ENCODE results near the gene ELK3. TPM values are rescaled to one million over a fixed set of nuclear protein-coding genes. Genes with fewer than 3 reads are reported as not detected.

Gene ELK3
- total RNA-seq, 1 donor from 2014 or later = 31.9 TPM

GRCh38 chr12:96256672-96257361 is 62.6 kb downstream of the ELK3 start:
- DNase-seq (ENCODE audit: low read depth, low spot score) = no peak

GRCh38 chr12:96257550-96258103 is 63.5 kb downstream of the ELK3 start:
- DNase-seq (ENCODE audit: low read depth, low spot score) = no peak

DNA sequence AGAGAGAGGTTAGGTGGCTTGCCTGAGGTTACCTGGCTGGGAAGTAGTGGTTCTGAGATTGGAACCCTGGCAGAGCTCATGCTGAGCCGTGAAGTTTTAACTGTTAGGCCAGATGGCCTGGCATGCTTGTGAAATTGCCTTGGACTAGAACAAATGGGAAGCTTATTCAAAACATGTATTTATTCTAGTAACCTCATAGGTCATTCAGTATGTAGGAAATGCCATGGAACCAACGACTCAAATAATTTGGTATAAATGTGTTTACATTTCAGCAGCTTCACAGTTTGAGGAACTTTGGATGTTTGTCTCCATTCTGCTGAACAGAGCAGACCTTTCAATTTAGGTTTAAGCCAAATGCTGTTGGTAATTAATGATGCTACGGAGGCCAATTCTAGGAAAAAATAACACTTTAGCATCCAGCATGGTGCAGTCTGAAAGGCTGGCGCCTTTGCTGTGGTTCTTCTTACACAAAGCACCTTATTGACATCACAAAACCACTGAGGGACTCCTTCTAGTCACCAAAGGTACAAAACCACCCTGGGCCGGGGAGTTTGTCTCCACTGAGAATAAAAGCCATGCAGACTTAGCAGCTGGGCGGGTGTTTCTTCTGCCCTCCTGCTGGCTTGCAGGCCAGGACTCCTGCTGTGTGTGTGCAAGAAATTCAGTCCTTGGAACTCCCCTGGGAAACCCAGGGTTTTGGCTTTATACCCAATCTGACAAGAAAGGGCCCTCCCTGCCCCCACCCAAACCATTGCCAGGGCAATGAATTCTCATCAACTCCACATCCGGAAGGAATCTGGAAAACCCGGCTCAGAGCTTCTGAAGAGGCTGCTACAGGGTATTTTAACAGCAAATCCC is 64.2 kb downstream of the ELK3 start:
- no peak for DNase-seq (ENCODE audit: low read depth, low spot score)

DNA sequence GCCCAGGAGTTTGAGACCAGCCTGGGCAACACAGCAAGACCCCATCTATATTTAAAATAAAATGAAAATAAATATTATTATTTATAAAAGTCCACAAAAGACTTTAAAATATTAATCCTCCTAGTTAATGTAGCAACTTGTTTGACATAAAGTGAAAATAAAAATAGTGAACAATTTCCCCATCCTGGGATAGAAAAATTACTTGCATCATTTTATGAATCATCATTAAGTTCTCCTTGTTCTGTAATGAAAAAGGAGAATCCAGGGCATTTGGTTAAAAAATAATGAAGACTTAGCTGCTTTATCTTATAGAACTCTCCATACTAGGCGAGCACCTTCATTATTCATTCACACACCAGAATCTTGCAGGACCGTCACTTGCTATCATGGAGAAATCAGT is 66.1 kb downstream of the ELK3 start:
- no peak for DNase-seq (ENCODE audit: low read depth, low spot score)

DNA sequence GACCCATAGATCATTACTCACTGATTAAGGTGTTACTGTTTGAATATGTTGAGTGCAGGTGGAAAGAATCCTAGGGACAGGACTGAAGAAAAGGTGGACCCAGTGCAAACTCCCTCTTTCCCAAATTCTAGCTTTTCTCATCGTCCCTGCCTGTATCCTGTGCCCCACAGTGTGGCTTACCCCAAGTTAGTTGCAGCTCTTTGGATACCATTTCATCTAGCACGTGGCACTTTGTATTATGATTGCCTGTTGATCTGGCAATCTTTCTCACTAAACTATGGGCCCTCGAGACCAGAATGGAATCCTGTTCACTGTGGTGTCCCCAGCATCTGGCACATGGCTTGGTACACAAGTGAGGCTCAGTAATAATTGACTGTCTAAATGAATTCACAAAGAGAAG is 66.5 kb downstream of the ELK3 start:
- no peak for DNase-seq (ENCODE audit: low read depth, low spot score)

GRCh38 chr12:96261557-96261956 is 67.4 kb downstream of the ELK3 start:
- DNase-seq (ENCODE audit: low read depth, low spot score) = no peak

- peak; percentile 57 for DNase-seq (ENCODE audit: low read depth, low spot score)
Observed at GRCh38 chr12:96263449-96263902, 69.3 kb downstream of the ELK3 start.

DNA sequence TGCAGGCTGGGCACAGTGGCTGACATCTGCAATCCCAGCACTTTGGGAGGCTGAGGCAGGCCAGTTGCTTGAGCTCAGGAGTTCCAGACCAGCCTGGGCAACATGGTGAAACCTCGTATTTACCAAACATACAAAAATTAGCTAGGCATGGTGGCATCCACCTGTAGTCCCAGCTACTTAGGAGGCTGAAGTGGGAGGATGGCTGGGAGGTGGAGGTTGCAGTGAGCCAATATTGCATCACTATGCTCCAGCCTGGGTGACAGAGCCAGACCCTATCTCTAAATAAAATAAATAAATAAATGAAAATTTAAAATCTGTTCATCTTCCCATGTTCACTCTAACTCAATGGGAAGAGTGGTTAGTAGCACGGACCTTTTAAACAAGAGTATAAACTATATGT is 71.2 kb downstream of the ELK3 start:
- no peak for DNase-seq (ENCODE audit: low read depth, low spot score)

DNA sequence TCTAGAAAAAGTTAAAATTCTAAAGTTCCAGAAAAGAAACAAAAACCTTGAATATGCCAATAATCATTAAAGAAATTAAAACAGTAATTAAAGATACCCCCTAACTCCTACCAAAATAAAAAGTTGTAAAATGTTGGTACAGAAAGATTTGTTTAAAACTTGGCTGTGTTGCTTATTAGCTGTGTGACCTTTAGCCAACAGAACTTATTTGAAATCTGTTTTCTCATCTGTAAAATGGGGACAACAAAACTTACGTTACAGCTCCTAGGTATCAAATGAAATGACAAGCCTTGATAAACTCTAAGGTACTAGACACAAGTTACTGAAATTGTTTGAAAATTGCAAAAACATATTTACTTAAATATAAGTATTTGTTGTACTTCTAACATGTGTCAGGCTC is 71.7 kb downstream of the ELK3 start:
- no peak for DNase-seq (ENCODE audit: low read depth, low spot score)

GRCh38 chr12:96266238-96266637 is 72.1 kb downstream of the ELK3 start:
- no peak for DNase-seq (ENCODE audit: low read depth, low spot score)

DNA sequence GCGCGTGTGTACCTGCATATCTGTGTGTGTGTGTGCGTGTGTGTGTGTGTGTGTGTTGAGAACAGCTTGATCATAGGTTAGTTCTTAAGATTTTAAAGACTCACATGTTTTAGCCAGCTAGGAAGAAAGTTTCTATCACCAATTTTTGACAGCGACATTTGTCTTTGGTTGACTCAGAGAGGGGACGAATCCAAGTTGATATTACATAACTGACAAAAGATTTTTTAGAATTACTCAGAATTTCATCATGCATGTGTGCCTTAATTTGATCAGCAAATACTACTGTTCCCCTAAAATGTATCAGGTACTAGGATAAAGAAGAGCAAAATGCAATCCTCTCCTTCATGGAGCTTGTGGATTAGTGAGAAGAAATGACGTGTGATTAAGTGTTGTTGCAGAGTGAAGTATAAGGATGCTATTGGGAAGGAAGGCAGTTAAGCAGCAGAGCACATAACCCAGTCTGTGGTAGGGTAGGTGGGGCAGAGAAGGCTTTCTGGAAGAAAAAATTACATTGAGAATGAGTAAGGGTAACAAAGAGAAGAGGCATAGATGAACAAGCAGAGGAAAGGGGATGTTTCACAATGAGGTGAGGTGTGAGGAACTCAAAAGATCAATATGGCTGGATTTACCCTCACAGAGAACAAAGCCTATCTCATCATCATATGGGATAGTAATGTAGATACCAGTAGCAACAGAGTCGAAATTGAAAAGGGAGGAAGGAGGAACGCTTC is 77.5 kb downstream of the ELK3 start:
- DNase-seq (ENCODE audit: low read depth, low spot score) = no peak

GRCh38 chr12:96274331-96274730 is 80.2 kb downstream of the ELK3 start:
- DNase-seq (ENCODE audit: low read depth, low spot score) = no peak

DNA sequence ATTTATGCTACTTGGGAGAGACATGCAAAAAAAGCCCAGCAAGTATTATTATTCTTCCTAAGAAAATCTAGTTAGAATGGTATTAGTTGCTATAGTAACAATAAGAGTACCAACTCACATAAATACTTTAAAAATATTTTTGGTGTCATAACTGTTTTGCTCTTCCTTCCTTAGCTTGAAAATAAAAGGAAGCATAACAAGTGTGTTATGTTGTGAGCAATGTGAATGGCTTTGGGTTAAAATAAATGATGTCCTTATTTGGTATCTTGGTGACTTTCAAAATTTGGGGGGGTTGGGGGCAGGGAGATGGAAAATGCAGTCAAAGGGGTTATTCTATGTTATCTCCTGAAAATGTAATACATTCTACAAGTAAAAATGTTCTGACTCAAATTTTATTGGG is 91.0 kb downstream of the ELK3 start:
- no peak for DNase-seq (ENCODE audit: low read depth, low spot score)

- no peak for DNase-seq (ENCODE audit: low read depth, low spot score)
Observed at GRCh38 chr12:96289067-96289466, 94.9 kb downstream of the ELK3 start.

DNA sequence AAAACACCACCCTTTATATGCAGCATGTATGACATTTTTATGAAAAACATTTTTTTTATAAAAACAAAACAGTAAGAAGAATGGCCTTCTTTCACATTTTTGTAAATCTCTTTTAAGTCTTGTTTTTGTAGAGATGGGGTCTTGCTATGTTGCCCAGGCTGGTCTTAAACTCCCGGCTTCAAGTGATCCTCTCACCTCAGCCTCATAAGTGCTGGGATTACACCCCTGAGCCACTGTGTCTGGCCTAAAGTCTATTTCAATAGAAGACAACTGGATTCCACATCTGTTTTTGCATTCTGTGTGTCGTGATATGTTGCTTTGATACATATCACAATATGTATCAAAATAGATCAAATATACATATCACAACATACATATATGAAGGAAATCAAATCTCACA is 98.9 kb downstream of the ELK3 start:
- no peak for DNase-seq (ENCODE audit: low read depth, low spot score)

DNA sequence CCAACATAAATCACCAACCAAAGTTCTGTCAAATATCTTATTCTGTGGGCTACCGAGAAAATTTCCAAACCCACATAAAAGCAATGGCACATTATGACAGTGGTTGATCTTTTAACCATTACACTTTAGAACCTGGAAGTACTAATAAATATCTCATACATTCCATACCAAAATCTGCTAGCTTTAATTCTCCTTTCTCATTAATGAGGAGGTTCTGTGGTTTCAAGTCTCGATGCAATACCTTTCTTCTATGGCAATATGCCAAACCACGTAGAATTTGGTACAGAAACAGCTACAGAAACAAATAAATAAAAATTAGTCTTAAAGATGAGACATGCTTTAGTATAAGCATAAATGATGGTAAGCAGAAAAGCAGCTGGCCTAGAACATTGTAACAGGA is 100.7 kb downstream of the ELK3 start:
- DNase-seq (ENCODE audit: low read depth, low spot score) = no peak

DNA sequence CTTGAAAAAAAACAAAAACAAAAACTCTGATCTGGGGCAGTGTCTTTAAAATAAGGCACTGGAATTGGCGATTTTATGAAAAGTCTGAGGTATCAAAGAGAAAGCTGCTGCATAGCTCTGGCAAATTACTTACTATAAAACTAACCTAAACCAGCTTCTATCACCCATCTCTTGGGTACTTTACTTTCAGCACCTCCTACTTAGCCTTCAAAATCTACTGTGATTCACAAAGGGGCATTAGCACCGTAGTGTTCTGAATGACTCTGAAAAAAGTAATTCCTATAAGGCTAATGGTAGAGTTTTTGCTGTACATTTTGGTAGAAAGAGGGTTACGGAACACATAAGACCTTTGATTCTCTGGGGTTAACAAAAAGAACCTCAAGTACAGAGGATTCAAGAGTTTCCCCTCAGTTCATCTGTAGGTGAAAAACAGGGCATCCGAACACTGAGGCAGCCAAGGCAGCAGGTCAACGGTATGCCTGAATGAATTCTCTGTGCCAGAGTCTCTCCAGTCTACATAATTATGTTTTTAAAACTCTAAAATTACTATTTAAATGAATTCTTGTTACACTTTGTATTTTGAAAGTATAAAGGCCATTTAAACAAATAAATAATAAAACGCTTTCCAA is 101.5 kb downstream of the ELK3 start:
- no peak for DNase-seq (ENCODE audit: low read depth, low spot score)

DNA sequence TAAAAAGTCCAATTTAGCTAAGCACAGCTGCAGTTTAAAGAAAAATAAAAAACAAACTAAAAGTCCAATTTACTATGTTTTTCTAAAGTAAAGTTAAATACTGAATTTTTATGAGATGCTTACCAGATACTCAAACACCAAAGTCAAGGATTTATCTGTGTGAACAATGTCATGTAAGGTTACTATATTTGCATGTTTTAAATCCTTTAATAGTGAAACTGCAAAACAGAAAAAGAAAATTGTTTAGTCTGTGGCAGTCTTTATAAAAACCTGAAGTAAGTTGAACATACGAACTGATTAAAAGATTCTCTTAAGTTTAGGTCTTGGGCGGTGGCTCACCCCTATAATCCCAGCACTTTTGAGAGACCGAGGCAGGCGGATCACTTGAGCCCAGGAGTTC is 103.3 kb downstream of the ELK3 start:
- no peak for DNase-seq (ENCODE audit: low read depth, low spot score)

DNA sequence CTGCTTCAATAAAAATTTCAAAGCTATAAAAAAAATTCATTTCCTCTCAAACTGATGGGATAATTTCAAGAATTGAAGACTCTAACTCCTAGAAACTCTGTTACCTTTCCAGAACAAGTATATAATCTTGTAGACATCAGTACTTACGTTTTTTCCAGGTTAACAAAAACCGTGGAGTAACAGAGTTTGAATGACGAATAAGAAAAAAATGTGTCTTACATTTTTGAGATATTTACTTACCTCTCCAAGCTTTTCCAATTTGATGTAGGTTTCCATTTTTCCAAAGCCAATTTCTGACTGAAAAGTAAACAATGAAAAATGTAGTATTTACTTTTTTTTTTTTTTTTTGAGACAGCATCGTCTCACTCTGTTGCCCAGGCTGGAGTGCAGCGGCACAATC is 105.9 kb downstream of the ELK3 start:
- no peak for DNase-seq (ENCODE audit: low read depth, low spot score)

- no peak for DNase-seq (ENCODE audit: low read depth, low spot score)
Observed at GRCh38 chr12:96301732-96302131, 107.6 kb downstream of the ELK3 start.

GRCh38 chr12:96302687-96303310 is 108.6 kb downstream of the ELK3 start:
- no peak for DNase-seq (ENCODE audit: low read depth, low spot score)
